ENCODE results near the gene ZNF674.
"Not testable (repeated sequence)": the region's sequence is repeated elsewhere in the genome, so short reads cannot be mapped to it uniquely, and the experiment has no call there.

The ZNF674 gene

GRCh38 chrX:46567388-46567787 is 22.2 kb upstream of the ZNF674 start:
- no peak for DNase-seq

DNA sequence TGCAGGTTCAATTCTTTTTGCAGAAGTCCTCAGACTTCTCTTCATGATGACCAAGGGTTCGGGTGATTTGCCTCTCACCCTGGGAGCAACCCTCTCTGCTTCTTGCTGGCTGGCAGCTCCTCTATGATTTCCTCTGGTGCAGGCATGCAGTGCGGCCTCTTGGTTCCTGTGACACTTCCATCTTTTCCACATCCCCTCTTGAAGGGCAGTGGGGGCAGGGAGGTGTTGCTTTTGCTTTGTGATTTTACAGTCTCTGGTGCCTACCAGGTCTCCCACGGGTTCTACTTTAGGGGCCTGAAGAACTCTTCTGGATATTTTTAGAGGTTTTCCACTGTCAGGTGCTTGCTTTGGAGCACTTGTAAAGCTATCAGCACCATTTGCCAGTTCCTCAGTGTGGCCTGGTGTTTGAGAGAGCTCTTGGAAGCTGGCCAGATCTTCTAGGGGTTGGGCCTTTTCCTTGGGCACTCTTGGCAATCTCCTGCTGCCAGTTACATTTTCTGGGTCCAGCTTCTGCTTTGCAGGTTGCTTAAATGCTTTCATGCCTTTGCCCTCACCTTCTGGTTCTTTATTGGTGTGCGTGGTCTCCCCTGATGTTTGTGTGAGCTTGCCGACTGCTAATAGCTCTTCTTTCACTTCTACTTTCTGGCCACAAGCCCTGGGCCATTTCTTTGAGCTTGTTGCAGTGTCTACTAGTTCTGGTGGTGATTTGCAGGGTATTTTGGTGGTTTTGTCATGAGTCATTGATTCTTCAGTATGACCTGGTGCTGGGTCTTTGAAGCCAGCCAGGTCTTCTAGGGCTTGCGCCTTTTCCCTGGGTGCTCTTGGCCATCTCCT is 16.8 kb upstream of the ZNF674 start:
- no peak for DNase-seq

DNA sequence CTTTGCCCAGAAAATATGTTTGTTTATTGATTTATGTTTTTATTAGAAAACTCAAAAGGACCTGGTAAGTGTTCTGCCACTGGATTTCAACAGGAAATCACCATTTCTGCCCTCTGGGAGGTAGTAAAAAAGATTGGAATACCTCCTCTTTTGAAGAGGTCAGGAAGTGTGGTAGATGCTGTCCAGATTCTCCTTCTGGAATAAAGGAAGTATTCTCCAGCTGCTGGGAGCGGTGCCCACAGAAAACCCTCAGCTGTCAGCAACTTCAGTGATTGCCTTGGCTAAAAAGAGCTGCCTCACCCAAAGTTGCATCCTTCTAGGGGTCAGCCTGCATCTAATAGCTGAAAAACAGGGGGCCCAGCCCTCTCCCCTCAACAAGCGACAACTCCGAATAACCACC is 13.8 kb upstream of the ZNF674 start:
- DNase-seq, result no peak

- peak; percentile 2 for DNase-seq
These were observed 9.7 kb upstream of the ZNF674 start for GRCh38 chrX:46554942-46555341.

DNA sequence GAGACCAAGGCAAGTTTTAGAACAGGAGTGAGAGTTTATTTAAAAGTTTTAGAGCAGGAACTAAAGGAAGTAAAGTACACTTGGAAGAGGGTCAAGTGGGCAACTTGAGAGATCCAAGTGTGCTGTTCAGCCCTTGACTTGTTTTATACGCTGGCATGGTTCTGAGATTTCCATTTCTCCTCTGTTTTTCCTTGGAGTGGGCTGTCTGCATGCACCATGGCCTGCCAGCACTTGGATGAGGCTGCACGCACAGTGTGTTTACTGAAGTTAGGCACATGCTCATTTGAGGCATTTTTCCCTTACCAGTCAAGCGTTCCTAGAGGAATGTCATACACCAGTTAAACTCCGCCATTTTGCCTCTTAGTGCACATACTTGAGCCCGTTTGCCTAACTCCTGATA is 8.7 kb upstream of the ZNF674 start:
- DNase-seq, result no peak

DNA sequence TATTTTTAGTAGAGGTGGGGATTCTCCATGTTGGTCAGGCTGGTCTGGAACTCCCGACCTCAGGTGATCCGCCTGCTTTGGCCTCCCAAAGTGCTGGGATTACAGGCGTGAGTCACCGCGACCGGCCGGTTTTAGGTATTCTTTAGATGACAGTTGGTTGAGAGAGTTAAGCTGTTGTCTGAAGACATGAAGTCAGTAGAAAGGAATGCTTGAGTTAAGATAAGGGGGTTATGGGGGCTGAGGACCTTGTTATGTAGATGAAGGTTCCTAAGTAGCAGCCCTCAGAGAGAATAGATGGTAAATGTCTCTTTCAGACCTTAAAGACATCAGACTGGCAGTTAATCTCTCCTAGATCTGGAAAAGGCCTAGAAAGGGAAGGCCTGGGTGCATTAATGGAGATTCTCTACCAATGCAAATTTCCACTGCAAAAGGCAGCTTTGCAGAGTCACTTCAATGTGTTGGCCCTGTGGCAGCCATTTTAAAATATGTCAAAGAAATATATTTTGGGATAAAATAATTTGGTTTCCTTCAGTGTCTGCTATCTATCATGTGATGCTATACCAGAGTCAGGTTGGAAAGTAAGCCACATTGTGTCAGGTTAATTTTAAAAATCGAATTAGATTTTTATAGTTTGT is 6.4 kb upstream of the ZNF674 start:
- no peak for DNase-seq

DNA sequence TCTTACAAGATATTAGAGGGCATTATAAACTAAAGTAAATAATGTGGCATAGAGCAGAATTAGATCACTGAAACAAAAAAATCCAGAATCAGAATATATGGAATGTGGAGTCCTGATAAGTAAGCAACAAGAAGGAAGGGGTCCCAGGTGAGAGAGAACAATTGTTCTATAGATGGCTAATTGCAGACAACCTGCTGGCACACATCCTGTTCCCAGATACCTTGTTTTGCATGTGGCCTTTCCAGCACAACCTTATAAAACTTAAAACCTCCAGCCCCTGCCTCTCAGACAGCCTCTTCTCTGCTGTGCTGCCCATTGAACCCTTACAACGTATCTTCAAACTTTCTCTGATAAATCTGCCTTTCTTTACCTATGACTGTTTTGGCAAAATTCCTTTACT is 4.7 kb upstream of the ZNF674 start:
- no peak for DNase-seq

DNA sequence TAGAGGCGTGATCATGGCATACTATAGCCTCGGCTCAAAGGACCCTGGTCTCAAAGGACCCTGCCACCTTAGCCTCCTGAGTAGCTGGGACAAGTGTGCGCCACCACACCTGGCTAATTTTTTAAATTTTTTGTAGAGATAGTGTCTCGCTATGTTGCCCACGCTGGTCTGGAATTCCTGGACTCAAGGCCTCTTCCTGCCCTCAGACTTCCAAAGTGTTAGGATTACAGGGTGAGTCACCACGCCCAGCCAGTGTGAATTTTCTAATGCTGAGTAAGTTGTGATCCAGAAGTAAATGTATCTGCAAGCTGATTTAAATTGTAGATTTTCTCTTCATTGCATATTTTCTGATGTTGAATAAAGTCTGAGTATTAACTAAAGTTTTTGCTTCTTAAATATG is 2.6 kb upstream of the ZNF674 start:
- DNase-seq, result no peak

GRCh38 chrX:46544527-46544926 is 694 bp downstream of the ZNF674 start:
- not testable (repeated sequence) for DNase-seq

DNA sequence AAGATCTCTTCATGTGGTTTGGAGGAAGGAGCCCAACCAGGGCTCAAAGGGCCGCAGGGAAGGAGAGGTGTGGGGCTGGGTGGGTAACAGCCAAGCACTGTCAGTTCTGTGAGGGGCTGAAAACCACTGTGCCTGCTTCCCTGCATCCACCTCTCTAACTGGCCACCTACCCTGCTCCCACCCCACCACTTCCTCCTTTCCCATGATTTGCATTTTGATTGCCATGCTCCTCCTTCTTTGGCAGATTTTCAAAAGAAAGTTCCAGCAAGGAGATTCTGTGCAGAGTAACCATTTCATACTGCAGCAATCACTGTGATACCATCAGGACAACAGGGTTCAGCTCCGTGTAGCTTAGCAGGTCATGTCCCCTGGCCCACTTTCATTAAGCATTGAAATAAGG is 1.8 kb downstream of the ZNF674 start:
- DNase-seq, result no peak

GRCh38 chrX:46531442-46531841 is 13.8 kb downstream of the ZNF674 start:
- no peak for DNase-seq

GRCh38 chrX:46530404-46530908 is 14.8 kb downstream of the ZNF674 start:
- DNase-seq, result not testable (repeated sequence)

DNA sequence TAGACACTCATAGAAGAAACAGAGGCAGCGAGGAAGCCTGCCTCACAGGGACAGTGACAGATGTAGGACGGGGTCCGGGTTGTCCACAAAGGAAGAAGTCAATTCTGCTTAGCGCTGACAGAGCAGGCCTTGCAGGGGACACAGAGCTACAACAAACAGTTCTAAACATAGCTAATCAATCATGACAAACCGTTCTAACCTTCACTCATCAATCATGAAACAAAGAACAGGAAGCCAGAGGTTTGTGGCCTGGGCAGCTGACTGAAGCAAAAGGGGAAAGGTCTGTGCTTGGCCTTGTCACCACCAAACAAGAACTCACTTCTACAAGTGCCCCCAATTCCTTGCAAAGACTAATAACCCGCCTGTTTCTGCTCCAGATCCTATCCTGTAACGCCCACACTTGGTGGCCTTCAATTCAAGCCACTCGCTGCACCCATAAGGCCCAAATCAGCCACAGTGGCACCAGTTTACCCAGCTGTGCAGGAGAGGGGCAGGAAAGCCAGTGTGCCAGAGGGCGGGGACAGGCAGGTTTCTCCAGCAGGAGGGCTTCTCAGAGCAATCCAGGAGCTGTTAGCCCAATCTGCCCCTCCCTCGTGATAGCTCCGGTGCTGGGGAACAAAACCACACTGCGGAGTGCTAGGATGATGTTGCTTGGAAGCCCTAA is 15.3 kb downstream of the ZNF674 start:
- not testable (repeated sequence) for DNase-seq

- not testable (repeated sequence) for DNase-seq
These were observed 16.6 kb downstream of the ZNF674 start for GRCh38 chrX:46528640-46529039.

- no peak for DNase-seq
These were observed 39.1 kb downstream of the ZNF674 start for GRCh38 chrX:46506076-46506475.

DNA sequence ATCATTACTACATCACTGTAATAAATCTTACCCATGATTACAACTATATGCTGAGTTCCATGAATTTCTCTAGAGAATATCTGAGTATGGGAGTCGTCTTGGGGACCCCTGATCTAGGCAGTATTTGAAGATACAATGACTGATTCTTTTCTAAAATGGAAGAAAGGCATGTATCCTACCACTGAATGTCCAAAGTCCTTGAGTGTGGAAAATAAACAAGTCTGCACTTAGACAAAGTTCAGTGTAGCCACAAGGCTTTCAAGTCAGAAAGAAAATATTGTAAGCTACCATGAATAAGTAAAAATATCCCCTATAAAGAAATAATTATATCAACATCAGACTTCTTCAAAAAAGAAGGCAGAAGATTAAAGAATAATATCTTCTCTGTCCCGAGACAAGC is 42.4 kb downstream of the ZNF674 start:
- DNase-seq, result no peak

DNA sequence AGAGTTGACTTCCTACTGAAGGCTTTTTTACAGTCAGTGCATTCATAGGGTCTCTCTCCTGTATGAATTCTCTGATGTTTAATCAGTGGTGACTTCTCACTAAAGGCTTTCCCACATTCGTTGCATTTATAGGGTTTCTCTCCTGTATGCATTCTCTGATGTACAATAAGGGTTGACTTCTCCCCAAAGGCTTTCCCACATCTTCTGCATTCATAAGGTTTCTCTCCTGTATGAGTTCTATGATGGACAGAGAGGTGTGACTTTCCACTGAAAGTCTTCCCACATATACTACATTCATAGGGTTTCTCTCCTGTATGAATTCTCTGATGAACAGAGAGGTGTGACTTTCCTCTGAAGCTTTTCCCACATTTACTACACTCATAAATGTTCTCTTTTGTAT is 45.2 kb downstream of the ZNF674 start:
- DNase-seq, result no peak

- no peak for DNase-seq
These were observed 56.5 kb downstream of the ZNF674 start for GRCh38 chrX:46488712-46489111.

- no peak for DNase-seq
These were observed 59.3 kb downstream of the ZNF674 start for GRCh38 chrX:46485897-46486296.

DNA sequence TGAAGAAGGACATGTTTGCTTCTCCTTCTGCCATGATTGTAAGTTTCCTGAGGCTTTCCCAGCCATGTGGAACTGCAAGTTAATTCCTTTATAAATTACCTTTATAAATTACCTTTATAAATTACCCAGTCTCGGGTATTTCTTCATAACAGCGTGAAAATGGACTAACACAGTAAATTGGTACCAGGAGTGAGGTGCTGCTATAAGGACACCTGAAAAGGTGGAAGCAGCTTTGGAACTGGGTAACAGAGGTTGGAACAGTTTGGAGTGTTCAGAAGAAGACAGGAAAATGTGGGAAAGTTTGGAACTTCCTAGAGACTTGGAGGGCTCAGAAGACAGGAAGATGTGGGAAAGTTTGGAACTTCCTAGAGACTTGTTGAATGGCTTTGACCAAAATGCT is 66.6 kb downstream of the ZNF674 start:
- DNase-seq, result not testable (repeated sequence)

DNA sequence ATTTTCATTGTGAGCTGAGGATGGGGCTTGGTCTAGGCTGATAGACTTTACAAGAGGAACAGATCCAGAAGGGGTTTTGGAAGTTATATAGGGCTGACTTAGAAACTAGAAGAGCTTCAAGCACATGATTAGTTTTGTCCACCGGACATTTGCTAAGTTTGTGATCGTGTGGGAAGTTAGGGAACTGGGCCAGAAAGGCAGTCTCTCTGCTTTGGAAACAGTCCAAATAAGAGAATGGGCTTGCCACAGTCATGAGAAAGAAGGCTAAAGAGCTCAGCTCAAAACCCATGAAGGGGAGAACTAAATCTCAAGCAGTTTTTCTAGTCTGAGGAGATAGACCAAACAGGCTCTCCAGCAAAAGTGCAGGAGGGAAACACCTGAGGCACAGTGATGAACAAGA is 67.8 kb downstream of the ZNF674 start:
- no peak for DNase-seq

DNA sequence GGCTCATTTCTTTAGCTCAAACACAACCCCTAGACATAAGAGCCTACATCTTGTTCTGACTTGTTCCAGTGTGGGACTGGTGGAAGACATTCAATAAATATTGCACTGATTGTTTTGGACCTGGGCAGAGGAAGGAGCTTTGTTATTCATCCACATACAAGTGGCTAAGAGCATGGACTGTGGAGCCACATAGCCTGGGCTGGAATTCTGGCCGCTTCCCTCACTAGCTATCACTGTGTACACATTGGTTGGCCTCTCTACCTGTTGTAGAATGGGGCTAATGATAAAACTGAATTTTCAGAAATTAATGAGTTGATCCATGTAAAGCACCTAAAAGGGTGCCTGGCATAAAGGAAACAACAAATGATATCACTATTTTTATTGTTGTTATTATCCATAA is 80.0 kb downstream of the ZNF674 start:
- no peak for DNase-seq

- DNase-seq, result no peak
These were observed 81.5 kb downstream of the ZNF674 start for GRCh38 chrX:46463682-46464081.

DNA sequence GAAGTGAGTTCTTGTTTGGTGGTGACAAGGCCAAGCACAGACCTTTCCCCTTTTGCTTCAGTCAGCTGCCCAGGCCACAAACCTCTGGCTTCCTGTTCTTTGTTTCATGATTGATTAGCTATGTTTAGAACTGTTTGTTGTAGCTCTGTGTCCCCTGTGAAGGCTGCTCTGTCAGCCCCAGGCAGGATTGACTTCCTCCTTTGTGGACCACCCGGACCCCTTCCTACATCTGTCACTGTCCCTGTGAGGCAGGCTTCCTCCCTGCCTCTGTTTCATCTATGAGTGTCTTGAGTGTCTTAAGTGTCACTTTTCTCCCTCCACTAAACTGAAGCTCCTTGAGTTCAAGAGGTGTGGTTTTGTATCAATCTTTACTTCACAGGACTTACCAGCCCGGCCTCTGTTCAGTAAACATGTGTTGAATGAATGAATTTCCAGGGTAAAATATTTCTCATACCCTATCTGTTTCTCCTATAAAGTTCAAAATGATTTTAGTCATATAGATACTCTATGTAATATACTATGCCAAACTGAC is 83.5 kb downstream of the ZNF674 start:
- DNase-seq, result peak; percentile 3
